GM21717 (cell line): ENCODE results near the gene TMEM178B.
"Not testable (repeated sequence)": the region's sequence is repeated elsewhere in the genome, so short reads cannot be mapped to it uniquely, and the experiment has no call there.

ENCODE experiments used
- ATAC-seq: cut with Tn5 transposase; IDR thresholded peaks from one replicate; pipeline ENCODE4 v1.9.1; 2021; ENCODE audit warnings: mild to moderate bottlenecking, moderate library complexity; ENCODE audit not compliant: unreplicated experiment

TMEM178B gene

DNA sequence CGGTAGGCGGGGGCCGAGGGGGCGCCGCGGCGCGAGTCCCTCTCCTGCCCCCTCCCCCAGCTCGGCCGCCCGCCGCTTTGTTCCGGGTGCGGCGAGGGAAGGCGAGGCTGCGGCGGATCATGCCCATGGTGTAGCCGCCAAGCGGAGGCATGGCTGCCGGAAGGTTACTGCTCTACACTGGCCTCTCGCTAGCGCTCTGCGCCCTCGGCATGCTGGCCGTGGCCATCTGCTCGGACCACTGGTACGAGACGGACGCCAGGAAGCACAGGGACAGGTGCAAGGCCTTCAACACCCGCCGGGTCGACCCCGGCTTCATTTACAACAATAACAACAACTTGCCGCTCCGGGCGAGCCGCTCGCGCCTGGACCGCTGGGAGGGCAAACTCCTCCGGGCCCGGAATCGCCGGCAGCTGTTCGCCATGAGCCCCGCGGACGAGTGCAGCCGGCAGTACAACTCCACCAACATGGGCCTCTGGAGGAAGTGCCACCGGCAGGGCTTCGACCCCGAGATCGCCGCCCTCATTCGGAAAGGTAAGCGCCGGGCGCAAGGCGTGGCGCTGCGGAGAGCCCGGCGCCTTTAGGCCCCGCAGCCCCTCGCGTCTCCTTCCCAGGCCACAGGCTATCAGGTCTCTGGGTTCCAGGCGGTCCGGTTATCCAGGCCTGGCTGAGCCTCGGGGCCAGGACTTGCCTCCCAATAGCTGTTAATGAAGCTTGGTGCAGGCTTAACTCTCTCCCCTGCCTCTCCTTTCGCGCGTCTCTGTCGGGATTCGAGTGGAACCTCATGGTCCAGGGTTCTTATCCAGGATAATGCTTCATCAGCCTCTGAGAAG, 513 bp downstream of the TMEM178B start:
- ATAC-seq: no peak

DNA sequence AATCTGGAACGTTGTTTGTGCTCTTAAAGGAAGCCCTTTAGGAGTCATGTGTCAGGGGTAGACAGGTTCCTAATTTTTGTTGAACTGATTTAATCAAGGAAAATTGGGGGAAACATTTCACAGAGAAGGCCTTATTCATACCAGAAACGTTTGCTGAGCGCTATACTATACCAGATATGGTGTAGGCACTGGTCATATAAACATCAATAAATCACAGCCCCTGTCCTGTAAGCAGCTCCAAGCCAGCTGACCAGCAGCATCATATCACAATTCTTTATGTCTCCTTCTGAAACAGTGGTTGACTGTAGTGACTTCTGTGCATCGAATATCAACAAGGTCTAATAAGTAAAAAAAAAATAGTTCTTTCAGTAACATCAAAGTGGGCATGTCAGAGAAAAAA, 1.1 kb downstream of the TMEM178B start:
- no peak for ATAC-seq

DNA sequence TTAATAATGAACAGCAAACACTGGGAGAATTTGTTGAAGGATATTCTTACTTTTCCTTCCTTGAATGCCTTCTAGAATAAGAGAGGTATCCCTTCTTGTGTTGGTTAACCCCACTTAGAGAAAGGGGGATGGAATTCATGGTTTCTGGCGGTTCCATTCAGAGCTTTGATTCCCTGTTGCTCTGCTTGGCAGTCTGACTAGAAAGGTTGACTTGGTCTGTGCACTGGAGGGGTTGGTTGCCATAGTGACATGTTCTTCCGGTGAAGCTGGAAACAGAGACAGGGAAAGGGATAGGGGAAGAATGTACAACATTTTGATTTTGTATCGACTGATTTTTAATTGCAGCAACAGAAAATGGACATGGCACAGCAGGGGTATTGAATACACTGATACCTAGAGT, 2.5 kb downstream of the TMEM178B start:
- ATAC-seq: no peak

DNA sequence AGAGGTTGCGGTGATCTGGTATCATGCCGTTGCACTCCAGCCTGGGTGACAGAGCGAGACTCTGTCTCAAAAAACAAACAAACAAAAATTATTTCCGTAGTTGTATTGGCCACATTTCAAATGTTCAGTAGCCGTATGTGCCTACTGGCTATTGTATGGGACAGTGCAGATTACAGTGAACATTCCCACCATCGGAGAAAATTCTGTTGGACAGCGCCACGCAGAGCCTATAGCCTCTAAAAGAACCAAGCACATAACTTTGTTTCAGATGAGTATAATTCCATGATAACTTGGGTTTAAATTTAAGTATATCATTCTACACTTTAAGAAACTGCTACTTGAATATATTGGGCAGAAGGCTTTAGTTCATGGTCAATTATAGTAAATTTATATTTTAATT, 5.4 kb downstream of the TMEM178B start:
- no peak for ATAC-seq

DNA sequence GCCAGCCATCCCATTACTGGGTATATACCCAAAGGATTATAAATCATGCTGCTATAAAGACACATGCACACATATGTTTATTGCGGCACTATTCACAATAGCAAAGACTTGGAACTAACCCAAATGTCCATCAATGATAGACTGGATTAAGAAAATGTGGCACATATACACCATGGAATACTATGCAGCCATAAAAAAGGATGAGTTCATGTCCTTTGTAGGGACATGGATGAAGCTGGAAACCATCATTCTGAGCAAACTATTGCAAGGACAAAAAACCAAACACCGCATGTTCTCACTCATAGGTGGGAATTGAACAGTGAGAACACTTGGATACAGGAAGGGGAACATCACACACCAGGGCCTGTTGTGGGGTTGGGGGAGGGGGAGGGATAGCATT, 15.6 kb downstream of the TMEM178B start:
- ATAC-seq: not testable (repeated sequence)

DNA sequence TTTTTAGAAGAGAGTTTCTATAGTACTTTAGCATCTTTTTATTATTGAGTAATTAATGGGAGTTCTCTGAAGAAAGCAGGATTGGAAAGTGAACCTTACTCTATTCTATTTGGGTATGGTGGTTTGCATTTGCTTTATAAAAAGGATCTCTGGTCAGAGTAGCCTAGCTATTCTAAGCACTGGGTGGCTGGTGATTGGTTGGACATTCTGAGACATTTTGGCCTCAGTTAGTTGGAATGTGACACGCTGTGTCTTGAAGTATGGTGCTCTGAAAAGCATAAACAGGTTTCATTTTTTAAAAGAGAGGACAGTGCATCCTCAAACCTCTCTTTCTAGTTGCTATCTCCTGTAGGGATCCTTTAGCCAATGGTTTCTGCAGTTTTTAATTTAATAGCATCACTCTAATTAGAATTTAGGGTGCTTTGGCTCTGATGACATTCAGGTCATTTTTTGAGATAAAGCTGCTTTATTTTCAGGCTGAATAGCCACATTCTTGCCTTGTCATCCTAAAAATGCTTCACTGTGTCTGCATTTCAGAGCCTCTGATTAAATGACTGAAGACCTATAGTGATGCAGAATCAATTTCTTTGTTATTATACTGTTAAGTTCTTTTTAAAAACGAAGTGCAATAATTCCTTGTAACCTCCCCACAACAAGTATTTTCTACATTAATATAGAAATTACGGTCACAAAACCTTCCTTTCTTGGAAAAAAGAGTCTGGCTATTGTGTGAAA, 20.6 kb downstream of the TMEM178B start:
- ATAC-seq: no peak

DNA sequence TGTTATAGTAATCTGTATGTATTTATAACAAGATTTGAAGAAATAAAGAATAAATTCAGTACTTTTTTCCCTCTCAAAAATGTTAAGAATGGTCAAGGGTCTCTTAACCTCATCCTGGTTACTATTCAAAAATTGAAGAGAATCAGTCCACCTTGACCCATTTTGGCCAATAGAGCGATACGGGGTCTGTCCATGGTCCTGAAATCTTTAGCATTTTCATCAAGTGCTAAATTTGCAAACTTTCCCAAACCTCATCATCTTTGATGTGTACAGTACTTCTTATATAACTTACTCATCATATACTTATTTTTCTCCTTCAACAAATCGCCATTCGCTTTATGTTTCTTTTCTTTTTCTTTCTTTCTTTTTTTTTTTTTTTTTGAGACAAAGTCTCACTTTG, 23.6 kb downstream of the TMEM178B start:
- no peak for ATAC-seq

DNA sequence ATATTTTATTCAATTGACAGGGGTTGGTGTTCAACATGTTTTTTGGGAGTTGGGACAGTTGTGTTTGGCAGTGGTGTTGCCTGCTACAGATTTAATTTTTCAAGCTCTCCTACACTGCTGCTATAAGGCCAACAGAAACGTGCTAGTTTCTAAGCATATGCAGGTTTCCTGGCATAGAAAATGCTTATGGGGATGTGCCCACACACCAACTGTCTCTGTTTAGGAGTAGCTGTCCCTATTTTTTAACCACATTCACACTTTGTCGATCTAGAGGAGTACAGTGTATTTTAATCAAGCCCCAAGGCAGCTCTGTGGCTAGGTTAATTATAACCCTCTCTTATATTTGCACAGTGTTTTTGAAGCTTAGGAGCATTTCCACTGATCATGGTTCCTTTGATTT, 28.6 kb downstream of the TMEM178B start:
- no peak for ATAC-seq

DNA sequence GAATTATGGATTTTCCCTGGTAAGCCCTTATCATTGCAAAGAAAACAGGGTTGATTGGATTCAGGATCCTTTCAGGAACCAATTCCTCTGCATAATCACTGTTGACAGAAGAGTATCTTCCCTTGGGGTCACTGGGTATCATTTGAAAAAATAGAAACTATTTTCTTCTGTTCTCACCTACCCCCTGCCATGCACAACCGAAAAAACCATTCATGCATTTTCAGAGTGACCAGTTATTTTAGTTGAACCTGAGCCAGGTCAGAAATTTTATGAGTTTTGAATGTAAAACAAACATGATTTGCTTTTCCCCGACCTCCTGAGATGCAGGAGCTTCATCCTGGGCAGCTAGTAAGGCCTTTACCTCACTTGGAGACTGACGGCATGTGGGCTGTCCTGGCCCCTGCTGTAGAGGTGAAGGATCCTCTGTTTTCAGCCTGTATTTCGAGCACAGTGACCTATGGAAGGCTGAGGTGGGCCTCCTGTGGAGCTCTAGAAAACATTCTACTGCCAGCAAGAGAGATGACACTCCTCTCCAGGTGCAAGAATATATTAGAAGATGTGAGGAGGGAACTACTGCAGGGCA, 30.1 kb downstream of the TMEM178B start:
- ATAC-seq: no peak

DNA sequence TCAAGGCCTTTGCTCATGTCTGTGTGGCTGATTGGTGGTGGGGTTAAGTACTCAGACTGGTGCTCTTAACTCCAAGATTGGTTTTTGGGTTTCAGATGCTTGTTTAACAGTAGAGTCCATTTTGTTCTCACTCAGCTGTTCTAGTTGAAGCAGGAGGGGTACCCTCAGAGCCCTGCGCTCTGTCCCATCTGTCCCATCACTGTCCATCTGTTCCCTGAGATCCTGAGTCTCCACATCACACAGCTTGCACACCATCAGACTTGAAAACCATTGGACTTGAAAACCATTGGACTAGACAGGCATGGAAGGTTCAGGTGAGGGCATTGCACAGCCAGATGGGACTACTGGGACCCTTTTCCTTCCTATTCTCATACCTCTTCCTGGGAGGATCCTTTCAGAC, 39.3 kb downstream of the TMEM178B start:
- no peak for ATAC-seq

DNA sequence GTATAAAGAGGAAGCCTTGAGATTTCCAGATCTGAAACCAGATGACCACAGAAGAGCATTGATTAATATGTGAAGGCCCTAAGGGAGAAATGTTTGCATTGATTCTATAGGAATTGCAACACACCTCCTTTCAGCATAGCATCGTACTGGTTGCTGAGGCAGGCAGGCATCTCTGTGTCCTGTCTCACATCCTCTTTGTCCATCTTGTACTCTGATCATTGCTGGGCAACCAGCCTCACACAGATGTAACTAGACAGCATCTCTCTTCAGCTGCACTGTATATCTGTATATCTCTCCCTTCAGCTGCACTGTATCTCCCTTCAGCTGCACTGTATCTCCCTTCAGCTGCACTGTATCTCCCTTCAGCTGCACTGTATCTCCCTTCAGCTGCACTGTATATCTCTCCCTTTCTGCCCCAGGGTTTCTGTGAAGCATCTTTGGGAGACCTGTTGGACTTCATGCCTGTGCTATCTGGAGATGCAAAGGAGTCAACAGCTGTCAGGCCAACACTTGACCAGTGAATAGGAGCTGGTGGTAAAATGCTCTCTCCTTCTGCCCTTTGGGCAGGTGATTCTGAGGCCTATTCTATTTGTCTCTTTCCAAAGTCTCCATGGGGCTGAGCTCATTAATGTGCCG, 40.3 kb downstream of the TMEM178B start:
- ATAC-seq: no peak

DNA sequence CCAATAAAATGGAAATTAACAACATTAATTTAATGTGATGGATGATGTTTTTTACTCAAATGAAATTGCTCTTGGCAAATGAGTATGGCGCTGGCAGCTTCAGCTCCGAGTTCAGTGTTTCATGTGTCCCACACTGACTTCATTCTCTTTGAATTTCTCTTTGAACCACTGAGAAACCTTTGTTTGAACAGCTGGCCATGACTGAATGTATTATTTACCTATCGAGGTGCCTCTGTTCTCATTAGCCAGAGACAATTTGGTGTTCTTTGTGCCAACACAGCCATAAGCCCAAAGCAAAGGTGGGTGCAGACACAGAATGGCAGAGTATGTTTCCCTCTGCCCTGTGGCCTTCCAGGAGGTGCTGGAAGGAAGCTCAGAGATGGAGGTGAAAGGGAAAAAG, 42.1 kb downstream of the TMEM178B start:
- no peak for ATAC-seq

DNA sequence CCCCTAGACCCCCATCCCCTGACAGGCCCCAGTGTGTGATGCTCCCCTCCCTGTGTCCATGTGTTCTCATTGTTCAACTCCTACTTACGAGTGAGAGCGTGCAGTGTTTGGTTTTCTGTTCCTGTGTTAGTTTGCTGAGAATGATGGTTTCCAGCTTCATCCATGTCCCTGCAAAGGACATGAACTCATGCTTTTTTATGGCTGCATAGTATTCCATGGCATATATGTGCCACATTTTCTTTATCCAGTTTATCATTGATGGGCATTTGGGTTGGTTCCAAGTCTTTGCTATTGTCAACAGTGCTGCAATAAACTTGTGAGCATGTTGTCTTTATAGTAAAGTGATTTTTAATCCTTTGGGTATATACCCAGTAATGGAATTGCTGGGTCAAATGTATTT, 42.8 kb downstream of the TMEM178B start:
- not testable (repeated sequence) for ATAC-seq

DNA sequence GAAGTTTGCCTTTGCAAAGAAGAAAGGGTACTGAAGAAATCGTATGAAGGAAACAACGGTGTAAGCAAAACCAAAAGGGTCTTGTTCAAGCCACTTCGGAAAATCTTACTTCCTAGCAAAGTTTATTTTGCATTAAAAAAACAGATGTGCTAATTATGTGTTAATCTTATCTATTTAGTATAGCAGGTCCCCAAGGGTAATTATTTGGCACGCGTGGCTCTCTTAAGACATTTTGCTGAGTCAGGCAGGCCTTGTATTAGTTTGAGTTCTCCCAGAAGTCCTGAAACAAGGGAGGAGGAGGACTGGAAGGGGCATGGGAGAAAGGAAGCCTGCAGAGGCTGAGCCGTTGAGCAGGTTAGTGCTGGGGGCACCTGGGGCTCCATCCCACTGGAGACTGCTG, 44.9 kb downstream of the TMEM178B start:
- no peak for ATAC-seq

DNA sequence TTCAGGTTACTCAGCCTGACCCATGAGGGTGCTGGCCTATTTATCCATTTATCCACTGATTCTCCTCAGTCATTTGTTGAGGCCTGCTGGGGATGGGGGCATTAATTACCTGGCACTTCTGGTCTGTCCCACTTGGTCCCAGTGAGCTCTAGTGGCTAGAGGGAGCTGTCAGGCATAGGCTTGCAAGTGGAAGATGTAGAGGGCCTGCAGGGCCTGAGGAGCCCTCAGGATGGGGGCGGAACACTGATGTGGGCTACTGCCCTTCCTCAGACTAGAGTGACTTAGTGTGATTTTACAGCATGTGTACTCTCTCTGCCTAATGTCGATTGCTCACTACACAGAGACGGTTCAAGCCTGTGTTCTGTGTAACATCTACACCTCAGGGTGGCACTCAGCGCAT, 45.3 kb downstream of the TMEM178B start:
- no peak for ATAC-seq

DNA sequence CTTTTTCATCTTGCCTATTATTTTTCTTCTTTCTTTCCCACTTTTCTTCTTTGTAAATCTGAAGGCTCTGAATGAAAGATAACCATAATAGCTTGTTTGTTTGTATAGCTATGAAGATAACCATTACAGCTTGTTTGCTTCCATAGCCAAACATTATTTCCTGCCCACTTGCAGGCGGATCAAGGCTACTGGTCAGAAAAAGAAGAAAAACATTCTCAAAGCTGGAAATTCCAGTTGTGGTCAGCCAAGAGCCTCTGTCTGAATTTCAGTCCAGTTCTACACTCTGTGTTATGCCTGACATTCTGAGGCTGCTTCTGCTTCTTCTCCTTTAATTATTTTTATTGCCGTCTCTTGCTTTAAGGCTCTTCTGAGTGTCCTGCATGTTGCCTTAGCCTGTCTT, 48.9 kb downstream of the TMEM178B start:
- no peak for ATAC-seq

DNA sequence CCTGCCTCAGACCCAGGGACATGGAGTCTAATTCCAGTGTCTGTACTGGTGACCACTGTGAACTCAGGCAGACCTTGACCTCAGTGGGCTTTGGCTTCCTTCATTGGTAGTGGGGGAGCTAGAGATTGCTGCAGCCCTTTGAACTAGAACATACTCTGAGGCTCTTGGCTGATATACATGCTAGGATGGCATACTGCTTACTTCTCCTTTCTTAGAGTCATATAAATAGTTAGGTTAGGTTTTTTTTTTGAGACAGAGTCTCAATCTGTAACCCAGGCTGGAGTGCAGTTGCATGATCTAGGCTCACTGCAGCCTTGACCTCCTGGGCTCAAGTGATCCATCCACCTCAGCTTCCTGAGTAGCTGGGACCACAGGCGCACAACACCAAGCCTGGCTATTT, 49.7 kb downstream of the TMEM178B start:
- no peak for ATAC-seq

DNA sequence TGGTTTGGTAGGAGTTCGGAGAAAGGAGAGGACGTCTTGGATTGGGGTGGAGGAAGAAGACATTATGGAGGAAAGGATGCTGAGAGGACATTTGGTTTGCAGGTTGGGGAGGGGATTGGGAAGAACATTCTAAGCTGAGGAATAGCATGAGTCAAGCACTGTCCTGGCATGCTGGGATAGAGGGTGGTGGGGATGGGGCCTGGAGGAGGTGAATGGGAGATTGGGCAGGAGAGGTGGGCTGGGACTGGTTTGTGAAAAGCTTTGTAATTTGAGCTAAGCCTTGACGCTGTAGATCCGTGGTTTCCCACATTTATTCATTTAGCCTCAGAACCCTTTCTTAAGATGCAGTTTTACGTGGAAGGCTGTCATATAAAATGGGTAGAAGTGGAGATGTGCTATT, 52.2 kb downstream of the TMEM178B start:
- no peak for ATAC-seq

DNA sequence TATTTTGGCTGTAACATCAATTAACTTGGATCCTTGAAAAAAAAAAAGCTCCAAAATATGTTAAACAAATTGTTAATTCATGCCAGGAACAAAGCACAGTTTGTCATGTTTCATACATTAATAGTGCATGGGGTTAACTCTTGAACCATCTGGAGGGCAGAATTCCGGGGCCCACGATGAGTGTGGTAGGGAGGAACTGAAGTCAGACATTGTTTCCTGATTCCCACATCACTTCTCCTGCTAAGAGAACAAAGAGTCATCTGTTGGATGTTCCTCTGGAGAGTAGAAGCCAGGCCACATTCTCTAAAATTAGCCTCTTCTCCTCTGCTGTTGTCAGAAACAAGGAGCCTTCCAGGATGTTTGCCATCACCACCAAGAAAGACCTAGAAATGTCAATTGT, 54.6 kb downstream of the TMEM178B start:
- ATAC-seq: no peak

DNA sequence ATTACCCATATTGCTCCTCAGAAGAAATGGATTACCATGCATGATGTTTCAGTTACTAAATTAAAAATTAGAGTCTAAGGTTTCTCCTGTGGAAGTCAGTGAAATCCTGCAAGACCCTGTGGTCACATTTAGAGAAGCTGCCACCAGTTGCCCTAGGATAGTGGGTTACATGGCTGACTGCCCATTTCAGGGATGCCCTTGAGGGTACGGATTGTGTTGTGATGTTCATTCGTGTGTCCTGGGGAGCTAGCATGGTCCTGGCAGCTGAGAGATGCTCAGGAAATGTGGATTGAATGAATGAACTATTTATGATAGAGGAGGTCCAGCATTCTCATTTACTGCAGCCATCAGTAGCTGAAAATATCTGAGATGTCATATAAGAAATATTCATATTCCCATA, 55.1 kb downstream of the TMEM178B start:
- no peak for ATAC-seq

DNA sequence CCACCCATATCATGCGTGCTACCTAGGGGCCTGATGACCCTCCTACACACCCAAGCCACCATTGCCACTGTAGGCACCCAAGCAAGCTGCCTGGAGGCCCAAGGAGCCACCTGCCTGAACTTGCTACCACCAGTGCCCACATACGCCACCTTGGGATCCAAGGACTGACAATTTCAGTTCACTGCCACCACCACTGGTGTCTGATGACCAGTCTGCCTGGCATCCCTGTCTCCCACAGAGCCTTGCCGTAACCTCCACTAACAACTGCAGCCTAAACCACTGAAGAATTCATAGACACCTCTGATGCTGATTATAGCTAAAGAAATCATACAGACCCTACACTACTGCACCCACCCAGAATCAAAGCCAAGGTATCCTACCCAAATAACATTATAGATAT, 58.8 kb downstream of the TMEM178B start:
- no peak for ATAC-seq

DNA sequence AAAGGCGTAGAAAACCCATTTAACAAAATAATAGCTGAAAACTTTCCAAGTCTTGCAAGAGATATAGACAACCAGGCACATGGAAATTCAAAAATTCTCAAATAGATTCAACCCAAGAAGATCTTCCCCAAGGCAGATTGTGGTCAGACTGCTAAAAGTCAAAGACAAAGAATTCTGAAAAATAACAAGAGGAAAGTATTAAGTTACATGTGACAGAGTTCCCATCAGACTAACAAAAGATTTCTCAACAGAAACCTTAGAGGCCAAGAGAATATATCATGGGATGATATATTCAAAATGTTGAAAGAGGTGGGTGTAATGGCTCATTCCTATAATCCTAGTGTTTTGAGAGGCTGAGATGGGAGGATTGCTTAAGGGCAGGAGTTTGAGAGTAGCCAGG, 59.8 kb downstream of the TMEM178B start:
- no peak for ATAC-seq
